ENCODE data around the gene FAM186B. TPM values are rescaled to one million over a fixed set of nuclear protein-coding genes. Genes with fewer than 3 reads are reported as not detected.

The FAM186B gene, protein sequence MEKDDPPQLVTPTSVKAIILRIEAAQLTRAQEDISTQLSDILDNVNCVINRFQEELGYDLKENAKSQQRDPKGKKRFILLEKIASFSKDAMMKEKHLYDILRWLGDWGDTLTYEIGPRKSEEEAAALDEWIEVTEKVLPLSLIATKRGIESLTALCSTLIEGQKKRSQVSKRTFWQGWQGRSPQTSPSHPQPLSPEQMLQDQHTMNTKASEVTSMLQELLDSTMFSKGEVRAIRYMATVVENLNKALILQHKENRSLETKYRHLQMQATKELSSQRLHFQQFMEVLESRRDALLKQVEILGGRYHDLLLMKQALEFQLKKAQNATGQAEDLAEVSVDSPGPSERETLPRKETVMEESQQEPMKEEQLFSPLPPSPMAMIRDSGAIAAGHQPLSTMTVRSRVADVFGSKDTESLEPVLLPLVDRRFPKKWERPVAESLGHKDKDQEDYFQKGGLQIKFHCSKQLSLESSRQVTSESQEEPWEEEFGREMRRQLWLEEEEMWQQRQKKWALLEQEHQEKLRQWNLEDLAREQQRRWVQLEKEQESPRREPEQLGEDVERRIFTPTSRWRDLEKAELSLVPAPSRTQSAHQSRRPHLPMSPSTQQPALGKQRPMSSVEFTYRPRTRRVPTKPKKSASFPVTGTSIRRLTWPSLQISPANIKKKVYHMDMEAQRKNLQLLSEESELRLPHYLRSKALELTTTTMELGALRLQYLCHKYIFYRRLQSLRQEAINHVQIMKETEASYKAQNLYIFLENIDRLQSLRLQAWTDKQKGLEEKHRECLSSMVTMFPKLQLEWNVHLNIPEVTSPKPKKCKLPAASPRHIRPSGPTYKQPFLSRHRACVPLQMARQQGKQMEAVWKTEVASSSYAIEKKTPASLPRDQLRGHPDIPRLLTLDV
- total RNA-seq: 0.43 and 0.63 TPM in 2 replicates

DNA sequence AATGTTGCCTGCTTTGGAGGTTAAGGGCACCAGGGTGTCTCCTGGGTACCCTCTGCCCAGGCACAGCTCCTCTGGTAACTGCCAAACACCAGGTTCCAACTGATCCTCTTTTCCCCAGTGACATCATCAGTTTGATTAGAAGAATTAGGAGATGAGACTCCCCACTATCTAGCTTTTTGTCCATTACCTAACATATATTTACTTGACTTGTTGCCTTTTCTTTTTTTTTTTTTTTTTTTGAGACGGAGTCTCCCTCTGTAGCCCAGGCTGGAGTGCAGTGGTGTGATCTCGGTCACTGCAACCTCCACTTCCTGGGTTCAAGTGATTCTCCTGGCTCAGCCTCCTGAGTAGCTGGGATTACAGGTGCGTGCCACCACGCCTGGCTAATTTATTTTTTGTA, at the start of gene FAM186B:
TSS of gene FAM186B (minus strand) at position 101 of the 400 bp plus-strand sequence. CDS start 162 bp downstream, outside the sequence.

GRCh38 chr12:49623142-49623904, 17.9 kb upstream of the FAM186B start, which contains the start of gene PRPF40B:
Gene PRPF40B, plus strand, starts transcription at chr12:49623561. Its CDS starts 30 bp downstream, at chr12:49623591.

GRCh38 chr12:49567611-49568441, 37.6 kb downstream of the FAM186B start, which contains the start of gene MCRS1:
Gene MCRS1, minus strand, starts transcription at chr12:49568142. Its CDS starts 1,411 bp downstream, at chr12:49566731.

DNA sequence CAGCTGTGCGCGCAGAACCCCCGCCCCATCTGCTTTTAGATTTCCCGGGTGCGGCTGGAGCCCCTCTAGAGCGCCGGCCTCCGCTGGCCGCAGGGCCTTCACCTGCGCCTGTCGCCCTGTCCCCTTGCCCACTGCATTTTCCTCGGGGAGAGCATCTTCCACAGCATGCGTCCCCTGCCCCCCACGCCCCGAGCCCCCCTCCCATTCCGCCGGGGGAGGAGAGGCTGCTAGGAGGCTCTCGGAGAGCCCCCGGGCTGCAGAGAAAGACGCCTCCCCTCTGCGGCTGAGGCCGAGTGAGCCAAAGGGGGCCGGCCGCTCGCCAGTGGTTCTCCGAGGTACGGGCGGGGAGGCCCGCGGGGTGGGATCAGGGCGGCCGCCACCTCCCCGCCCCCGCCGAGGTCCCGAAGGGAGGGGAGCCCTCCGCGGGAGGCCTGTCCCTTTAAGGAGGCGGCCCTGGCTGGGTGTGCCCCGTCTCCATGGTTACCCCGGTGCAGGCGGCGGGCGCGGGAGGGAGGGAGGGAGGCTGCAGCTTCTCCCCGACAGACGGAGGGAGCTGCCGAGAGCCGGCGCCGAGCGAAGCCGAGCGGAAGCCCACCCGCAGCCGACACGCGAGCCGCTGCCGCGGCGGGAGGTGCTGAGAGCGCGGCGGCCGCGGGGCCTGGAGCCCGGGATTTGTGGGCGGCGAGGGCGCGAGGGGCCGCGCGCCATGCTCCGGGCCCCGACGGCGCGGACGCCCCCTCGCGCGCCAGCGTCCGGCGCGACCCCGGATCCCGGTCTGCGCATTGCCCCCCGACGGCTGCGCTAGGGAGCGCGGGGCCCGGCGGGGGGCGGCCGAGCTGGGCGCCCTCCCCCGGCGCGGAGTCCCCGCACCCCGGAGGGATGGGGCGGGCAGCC, 66.7 kb downstream of the FAM186B start, which contains the start of gene KCNH3:
TSS of gene KCNH3 (plus strand) at position 521 of the 894 bp plus-strand sequence. CDS start 387 bp downstream, outside the sequence.

Other genes with a start within 250 kb of the FAM186B start
- 27.0 and 40.5 TPM in 2 replicates for gene SPATS2, start 238.2 kb downstream of the FAM186B start, total RNA-seq
- 0.32 and 0.52 TPM in 2 replicates for gene KCNH3, start 66.6 kb downstream of the FAM186B start, total RNA-seq
- gene MCRS1, start 37.5 kb downstream of the FAM186B start, total RNA-seq: 45.9 and 55.4 TPM in 2 replicates
- gene PRPF40B, start 17.9 kb upstream of the FAM186B start, total RNA-seq: 13.6 and 17.3 TPM in 2 replicates
- gene FMNL3, start 101.8 kb upstream of the FAM186B start, total RNA-seq: 18.0 and 22.6 TPM in 2 replicates
- gene TMBIM6, start 135.9 kb upstream of the FAM186B start, total RNA-seq: 258 and 333 TPM in 2 replicates
- 11.3 and 14.2 TPM in 2 replicates for gene NCKAP5L, start 222.8 kb upstream of the FAM186B start, total RNA-seq
- 2.7 and 4.1 TPM in 2 replicates for gene BCDIN3D, start 237.5 kb upstream of the FAM186B start, total RNA-seq

All from bronchial smooth muscle cell (primary cell).